Colonic mucosa (tissue), 4 donors: ENCODE data around the gene STK11. TPM values are rescaled to one million over a fixed set of nuclear protein-coding genes. Genes with fewer than 3 reads are reported as not detected.

Experiments
- DNase-seq: peaks from one replicate; pipeline ENCODE4 v3.0.0-alpha.2; 2020
- H3K27ac ChIP-seq: fragments of 200-600 bp; one replicate; pipeline ENCODE4 v1.8.0; 2021
- H3K27me3 ChIP-seq: fragments of 200-600 bp; one replicate; pipeline ENCODE4 v1.8.0; 2021
- H3K36me3 ChIP-seq: fragments of 200-600 bp; one replicate; pipeline ENCODE4 v1.8.0; 2021
- H3K4me1 ChIP-seq: fragments of 200-600 bp; one replicate; pipeline ENCODE4 v1.8.0; 2021; ENCODE audit warnings: mild to moderate bottlenecking
- H3K4me3 ChIP-seq: fragments of 200-600 bp; one replicate; pipeline ENCODE4 v1.8.0; 2021
- H3K9ac ChIP-seq, 2 donors: one replicate each; pipeline ENCODE4 v1.7.0; 2013; ENCODE audit warnings: control low read depth in 2 of 2, low read depth in 2 of 2, low read length in 2 of 2
- H3K9me3 ChIP-seq: fragments of 200-600 bp; one replicate; pipeline ENCODE4 v1.8.0; 2021
- intact Hi-C: fragments of 100-400 bp; cut with DNase I; formaldehyde crosslinking; loops from one replicate; pipeline ENCODE4 v1.14.1; 2022
- total RNA-seq, 2 donors: library from RNA; stranded (reverse); fragmentation: NEBNext Ultra II Directional in 1 of 2; extraction: Animal tissue kit (Norgen Biotek cat#: 25700) in 1 of 2; gene quantifications; one replicate each; pipeline ENCODE4 v1.2.1, GENCODE V29; 2021
- TF ChIP-seq, protein P1 (sequence below): fragments of 200-600 bp; IDR thresholded peaks from one replicate; pipeline ENCODE4 v1.8.0; 2022; ENCODE audit warnings: antibody characterized with exemption, mild to moderate bottlenecking
- donor health status: healthy.
- donor health status: DM: no; HTN: no; CAD: no.
- donor health status: DM: no; HTN: no; CAD: no.

The STK11 gene
- total RNA-seq, 2 donors from 2014 or later = 76.3 to 103 TPM

DNA sequence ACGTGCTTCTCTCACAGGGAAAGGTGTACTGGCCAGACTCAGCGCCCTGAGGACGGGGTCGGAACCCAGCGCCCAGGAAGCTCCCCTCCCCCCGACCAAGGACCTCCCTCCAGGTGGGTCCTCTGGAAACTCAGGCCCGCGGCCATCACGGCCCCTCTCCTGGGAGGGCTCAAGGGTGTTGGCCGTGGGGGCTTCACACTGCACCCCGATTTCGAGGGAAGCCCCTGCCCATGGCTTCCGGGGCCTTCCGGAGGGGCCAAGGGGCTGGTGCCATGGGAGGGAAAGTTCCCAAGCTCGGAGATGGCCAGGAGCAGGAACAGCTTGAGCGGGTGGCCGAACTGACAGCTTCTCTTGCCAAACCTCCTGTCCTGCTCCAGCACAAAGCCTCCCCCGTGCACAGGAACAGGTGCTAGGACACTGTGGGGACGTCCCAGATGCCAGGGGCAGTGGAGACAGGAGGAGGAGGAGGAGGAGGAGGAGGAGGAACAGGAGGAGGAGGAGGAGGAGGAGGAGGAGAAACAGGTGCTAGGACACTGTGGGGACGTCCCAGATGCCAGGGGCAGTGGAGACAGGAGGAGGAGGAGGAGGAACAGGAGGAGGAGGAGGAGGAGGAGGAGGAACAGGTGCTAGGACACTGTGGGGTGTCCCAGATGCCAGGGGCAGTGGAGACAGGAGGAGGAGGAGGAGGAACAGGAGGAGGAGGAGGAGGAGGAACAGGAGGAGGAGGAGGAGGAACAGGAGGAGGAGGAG lies 41.5 kb upstream of the STK11 start:
- H3K27ac ChIP-seq = no peak overlapping the region
- H3K36me3 ChIP-seq = no peaks in the 10 kb centered on the region
- H3K4me3 ChIP-seq = no peak overlapping the region
- peaks cover 3% of the 10 kb centered on the region for H3K4me1 ChIP-seq
- intact Hi-C loops = no loop called here
- DNase-seq = no peak
- TF ChIP-seq, protein P1, sequence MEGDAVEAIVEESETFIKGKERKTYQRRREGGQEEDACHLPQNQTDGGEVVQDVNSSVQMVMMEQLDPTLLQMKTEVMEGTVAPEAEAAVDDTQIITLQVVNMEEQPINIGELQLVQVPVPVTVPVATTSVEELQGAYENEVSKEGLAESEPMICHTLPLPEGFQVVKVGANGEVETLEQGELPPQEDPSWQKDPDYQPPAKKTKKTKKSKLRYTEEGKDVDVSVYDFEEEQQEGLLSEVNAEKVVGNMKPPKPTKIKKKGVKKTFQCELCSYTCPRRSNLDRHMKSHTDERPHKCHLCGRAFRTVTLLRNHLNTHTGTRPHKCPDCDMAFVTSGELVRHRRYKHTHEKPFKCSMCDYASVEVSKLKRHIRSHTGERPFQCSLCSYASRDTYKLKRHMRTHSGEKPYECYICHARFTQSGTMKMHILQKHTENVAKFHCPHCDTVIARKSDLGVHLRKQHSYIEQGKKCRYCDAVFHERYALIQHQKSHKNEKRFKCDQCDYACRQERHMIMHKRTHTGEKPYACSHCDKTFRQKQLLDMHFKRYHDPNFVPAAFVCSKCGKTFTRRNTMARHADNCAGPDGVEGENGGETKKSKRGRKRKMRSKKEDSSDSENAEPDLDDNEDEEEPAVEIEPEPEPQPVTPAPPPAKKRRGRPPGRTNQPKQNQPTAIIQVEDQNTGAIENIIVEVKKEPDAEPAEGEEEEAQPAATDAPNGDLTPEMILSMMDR = no peak
- no peaks in the 10 kb centered on the region for H3K9me3 ChIP-seq
- no peaks in the 10 kb centered on the region for H3K27me3 ChIP-seq
- no peak overlapping the region for H3K9ac ChIP-seq

DNA sequence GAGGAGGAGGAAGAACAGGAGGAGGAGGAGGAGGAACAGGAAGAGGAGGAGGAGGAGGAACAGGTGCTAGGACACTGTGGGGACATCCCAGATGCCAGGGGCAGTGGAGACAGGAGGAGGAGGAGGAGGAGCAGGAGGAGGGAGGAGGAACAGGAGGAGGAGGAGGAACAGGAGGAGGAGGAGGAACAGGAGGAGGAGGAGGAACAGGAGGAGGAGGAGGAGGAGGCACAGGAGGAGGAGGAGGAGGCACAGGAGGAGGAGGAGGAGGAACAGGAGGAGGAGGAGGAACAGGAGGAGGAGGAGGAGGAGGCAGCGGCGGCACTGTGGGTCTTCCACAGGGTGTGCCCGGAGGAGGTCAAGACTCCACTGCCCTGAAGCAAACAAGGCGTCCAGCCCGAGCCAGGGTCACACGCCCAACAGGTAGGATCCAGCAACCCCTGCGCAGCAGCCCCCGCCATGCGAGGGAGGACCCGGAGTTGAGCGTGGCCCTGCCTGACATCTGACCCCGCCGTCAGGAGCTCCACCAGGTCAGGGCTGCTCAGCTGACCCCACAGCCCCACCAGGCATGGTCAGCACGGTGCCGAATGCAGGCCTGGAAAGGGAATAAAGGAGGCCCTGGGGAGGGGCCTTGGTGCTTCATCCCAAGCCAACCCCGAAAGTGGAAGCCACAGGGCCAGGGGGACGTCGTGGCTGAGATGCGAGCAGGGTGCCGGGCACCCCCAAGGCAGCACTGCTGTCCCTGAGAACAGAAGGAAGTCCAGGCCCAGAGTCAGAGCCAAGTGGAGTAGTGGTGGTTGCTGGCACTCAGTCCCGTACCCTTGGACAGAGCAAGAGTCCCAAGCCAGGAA lies 40.7 kb upstream of the STK11 start:
- intact Hi-C loops = no loop called here
- TF ChIP-seq, protein P1 = no peak
- H3K9ac ChIP-seq = no peak overlapping the region
- no peaks in the 10 kb centered on the region for H3K27me3 ChIP-seq
- H3K36me3 ChIP-seq = no peaks in the 10 kb centered on the region
- peak; percentile 57 for DNase-seq
- H3K27ac ChIP-seq = peak overlapping the region; percentile 1
- no peak overlapping the region for H3K4me3 ChIP-seq
- peaks cover 3% of the 10 kb centered on the region for H3K4me1 ChIP-seq
- no peaks in the 10 kb centered on the region for H3K9me3 ChIP-seq

DNA sequence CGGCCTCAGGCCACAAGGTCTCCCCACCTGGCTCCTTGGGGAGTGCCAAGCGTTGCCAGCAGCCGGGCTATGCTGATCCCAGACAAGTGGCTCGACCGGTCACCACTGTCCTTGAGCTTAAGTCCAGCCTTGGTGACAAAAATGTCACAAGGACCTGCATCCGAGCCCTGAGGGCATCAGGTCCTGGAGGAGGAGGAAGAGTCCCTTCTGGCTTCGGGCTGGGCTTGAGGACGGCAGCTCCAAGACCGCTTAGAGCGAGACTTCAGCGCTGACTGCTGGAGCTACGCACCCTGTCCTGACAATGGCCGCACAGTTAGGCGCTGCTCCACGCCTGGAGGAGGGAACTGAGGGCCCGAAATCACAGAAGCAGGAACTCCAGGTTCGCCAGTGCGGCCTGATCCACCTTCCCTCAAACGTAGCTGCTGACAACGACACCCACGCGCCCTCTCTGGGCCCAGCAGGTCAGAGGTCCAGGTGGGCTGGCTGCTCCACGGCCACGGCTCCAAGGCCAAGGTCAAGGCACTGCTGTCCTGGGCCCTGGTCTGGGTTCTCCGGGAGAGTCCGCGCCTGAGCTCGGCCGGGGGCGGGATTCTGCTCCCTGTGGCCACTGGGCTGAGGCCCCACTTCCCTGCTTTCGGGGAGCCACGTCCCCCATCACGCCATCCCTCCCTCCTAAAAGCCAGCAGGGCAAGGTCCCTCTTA lies 38.6 kb upstream of the STK11 start:
- no peak for DNase-seq
- Histone ChIP-seq H3K27ac (no peak overlapping the region), H3K9ac (no peak overlapping the region), H3K4me1 (peaks cover 9% of the 10 kb centered on the region), H3K4me3 (no peak overlapping the region), H3K9me3 (no peaks in the 10 kb centered on the region), H3K36me3 (no peaks in the 10 kb centered on the region), H3K27me3 (no peaks in the 10 kb centered on the region)
- TF ChIP-seq, protein P1 = no peak
- intact Hi-C loops = no loop called here

DNA sequence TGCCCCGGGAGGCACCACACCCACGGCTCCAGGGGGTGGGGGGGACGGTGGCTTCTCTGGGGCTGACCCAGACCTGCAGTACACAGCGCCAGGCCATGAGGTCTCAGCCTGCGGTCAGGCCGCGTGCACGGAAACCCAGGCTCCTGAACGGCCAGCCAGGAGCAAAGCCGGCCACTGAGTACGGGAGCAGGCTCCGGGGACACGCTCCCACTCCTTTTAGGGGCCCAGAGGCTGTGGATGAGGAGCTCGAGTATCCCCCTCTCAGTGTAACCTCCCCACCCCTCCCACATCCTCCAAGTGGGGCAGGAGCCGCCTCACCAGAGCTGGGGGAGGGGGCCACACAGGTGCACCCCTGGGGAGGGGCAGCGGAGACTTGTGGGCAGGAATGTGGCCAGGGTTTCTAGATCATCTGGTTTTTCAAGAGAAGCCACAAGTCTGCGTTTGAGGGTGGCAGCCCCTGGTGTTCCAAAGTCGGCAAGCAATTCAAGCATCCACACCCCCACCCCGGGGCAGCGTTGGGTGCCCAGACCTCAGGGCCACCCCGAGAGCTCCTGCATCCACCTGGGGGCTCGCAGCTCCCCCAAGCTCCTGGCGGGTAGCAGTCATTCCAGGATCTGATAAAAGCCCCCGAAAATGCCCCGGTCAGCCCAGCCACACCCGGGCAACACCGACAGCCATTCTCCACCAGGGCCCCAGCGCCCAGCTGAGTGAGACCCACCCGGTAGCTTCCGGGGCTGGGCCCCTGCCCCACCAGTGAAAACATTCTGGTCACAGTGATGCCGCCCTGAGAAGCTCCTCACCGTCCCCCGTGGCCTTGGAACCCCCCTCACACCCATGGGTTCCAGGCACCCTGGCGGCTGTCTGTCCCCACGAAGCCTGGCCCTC lies 37.6 kb upstream of the STK11 start:
- Histone ChIP-seq H3K27ac (no peak overlapping the region), H3K4me1 (peaks cover 13% of the 10 kb centered on the region), H3K4me3 (peak overlapping the region; percentile 7), H3K9ac (peak overlapping the region; percentile 26 to 53), H3K9me3 (no peaks in the 10 kb centered on the region), H3K27me3 (no peaks in the 10 kb centered on the region), H3K36me3 (no peaks in the 10 kb centered on the region)
- DNase-seq = no peak
- TF ChIP-seq, protein P1 = no peak
- intact Hi-C loops = no loop called here
